Measurements from ENCODE around the gene ACOX3.

DNA sequence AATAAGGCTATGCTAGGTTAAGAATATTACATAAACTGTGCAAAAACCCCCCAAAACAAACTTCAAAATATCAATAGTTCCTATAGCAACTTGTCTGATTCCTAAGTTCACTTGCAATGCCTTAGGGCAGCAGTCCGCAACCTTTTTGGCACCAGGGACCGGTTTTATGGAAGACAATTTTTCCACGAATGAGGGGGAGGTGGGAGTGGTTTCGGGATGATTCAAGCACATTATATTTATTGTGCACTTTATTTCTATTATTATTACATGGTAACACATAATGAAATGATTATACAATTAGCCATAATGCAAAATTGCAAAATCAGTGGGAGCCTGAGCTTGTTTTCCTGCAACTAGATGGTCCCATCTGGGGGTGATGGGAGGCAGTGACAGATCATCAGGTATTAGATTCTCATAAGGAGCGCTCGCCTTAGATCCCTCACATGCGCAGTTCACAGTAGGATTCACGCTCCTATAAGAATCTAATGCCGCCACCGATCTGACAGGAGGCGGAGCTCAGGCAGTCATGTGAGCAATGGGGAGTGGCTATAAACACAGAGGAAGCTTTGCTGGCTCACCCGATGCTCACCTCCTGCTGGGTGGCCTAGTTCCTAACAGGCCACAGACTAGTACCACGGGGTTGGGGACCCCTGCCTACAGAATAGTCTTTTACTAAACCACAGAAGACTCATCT, 39.7 kb downstream of the ACOX3 start:
- TF ChIP-seq, protein P1, sequence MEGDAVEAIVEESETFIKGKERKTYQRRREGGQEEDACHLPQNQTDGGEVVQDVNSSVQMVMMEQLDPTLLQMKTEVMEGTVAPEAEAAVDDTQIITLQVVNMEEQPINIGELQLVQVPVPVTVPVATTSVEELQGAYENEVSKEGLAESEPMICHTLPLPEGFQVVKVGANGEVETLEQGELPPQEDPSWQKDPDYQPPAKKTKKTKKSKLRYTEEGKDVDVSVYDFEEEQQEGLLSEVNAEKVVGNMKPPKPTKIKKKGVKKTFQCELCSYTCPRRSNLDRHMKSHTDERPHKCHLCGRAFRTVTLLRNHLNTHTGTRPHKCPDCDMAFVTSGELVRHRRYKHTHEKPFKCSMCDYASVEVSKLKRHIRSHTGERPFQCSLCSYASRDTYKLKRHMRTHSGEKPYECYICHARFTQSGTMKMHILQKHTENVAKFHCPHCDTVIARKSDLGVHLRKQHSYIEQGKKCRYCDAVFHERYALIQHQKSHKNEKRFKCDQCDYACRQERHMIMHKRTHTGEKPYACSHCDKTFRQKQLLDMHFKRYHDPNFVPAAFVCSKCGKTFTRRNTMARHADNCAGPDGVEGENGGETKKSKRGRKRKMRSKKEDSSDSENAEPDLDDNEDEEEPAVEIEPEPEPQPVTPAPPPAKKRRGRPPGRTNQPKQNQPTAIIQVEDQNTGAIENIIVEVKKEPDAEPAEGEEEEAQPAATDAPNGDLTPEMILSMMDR (conservative IDR thresholded peaks at IDR 0.05): no peak
- no peak for TF ChIP-seq EZH2 (IDR thresholded peaks at IDR 0.05; ENCODE audit: low read depth)
